ENCODE data around the gene KRT76. TPM values are rescaled to one million over a fixed set of nuclear protein-coding genes. Genes with fewer than 3 reads are reported as not detected.

KRT76 gene
- total RNA-seq, 4 donors from 2014 or later = not detected

DNA sequence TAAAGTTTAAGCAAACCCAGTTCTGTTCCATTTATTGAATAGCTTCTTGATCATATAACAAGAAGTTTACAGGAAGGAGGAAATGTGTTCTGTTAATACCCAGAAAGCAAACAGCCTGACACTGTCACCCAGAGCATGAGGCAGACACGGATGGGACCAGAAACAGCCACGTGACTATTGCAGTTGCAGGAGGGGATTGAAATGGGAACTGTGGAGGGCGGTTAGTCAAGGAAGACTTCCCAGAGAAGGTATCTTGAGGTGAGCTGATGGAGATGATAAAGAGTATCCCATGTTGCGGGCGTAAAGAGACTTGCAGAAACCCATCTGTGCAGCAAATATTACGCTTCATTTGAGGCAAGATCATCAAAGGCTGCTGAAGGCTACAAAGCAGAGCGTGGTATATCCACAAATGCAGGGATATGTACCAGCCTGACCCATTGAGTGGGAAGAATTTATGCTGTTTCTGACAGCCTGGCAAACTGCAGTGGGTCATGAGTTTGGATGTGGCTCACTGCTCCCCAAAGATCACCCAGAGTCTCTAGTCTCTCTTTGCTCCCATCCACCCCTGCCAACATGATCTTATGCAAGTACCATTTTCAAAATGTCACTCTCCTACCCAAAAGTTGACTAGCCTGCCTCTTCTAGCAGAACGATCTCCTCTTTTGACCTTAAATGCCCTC lies 20.7 kb downstream of the KRT76 start:
- H3K4me1 ChIP-seq = no peaks in the 10 kb centered on the region
- TF ChIP-seq POLR2A (IDR thresholded peaks at IDR 0.05) = no peak
- TF ChIP-seq, protein P1, sequence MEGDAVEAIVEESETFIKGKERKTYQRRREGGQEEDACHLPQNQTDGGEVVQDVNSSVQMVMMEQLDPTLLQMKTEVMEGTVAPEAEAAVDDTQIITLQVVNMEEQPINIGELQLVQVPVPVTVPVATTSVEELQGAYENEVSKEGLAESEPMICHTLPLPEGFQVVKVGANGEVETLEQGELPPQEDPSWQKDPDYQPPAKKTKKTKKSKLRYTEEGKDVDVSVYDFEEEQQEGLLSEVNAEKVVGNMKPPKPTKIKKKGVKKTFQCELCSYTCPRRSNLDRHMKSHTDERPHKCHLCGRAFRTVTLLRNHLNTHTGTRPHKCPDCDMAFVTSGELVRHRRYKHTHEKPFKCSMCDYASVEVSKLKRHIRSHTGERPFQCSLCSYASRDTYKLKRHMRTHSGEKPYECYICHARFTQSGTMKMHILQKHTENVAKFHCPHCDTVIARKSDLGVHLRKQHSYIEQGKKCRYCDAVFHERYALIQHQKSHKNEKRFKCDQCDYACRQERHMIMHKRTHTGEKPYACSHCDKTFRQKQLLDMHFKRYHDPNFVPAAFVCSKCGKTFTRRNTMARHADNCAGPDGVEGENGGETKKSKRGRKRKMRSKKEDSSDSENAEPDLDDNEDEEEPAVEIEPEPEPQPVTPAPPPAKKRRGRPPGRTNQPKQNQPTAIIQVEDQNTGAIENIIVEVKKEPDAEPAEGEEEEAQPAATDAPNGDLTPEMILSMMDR (IDR thresholded peaks at IDR 0.05 in 4 of 5, conservative IDR thresholded peaks at IDR 0.05 in 1 of 5) = no peak
- intact Hi-C loops (cut with DNase I; ENCODE audit: low total_unique reads) = no loop called here
- no peaks in the 10 kb centered on the region for H3K36me3 ChIP-seq
- H3K4me3 ChIP-seq = no peak overlapping the region
- DNase-seq = no peak
- H3K27ac ChIP-seq = no peak overlapping the region
- no peaks in the 10 kb centered on the region for H3K9me3 ChIP-seq
- in situ Hi-C loops (cut with MboI; ENCODE audit: low sequenced_read_pairs in 4 of 4) = no loop called here
- ATAC-seq = no peak
- H3K27me3 ChIP-seq = peaks cover 0 to 4% (median 0%) of the 10 kb centered on the region in 3 donors

DNA sequence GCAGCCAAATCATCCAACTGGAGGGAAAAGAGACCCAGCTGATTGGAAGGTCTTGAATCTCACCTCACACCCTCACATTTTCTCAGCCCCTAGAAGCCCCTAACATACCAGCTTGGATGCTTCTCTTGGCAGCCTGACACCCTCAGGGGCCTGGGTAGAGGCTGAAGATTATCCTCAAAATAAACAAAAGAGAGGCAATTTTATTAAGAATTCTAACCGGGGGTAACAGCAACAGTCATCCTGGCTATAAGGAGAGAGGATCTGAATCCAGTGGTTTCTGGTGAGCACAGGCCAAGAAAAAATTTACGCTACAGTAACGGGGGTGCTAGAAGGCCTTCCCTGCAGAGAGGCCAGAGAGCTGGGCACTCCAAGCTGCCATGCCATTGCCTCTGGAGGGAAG lies 21.6 kb downstream of the KRT76 start:
- H3K27me3 ChIP-seq = peaks cover 0 to under 1% (median 0%) of the 10 kb centered on the region in 3 donors
- in situ Hi-C loops (cut with MboI; ENCODE audit: low sequenced_read_pairs in 4 of 4) = no loop called here

DNA sequence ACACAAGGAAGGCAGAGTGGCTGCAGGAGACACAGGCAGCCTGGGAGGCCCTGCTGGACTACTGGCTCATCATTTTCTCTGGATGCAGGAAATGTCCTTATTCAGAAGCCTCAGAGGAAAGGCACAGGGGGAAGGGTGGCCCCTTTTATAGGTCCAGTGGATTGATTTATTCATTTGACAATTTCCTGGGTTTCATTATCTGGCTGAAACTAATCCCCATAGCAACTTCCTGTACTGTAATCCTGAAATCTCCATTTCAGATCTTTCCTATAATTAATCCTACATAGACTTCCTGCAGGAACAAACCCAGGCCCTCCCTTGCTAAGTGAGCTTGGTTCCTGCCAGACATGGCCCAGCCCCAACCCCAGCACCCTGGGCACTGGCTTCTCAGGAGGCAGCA lies 23.0 kb downstream of the KRT76 start:
- Histone ChIP-seq H3K4me3 (no peak overlapping the region), H3K27me3 (no peaks in the 10 kb centered on the region), H3K36me3 (no peaks in the 10 kb centered on the region), H3K4me1 (no peaks in the 10 kb centered on the region), H3K9me3 (no peaks in the 10 kb centered on the region), H3K27ac (no peak overlapping the region)
- intact Hi-C loops (cut with DNase I; ENCODE audit: low total_unique reads) = no loop called here
- in situ Hi-C loops (cut with MboI; ENCODE audit: low sequenced_read_pairs in 4 of 4) = no loop called here
- DNase-seq = no peak
- no peak for ATAC-seq
- TF ChIP-seq, protein P1 (IDR thresholded peaks at IDR 0.05 in 4 of 5, conservative IDR thresholded peaks at IDR 0.05 in 1 of 5) = no peak
- no peak for TF ChIP-seq POLR2A (IDR thresholded peaks at IDR 0.05)

More for the DNA sequence above, 21.6 kb downstream of the KRT76 start:
- H3K36me3 ChIP-seq = no peaks in the 10 kb centered on the region
- H3K27ac ChIP-seq = no peak overlapping the region
- H3K4me1 ChIP-seq = no peaks in the 10 kb centered on the region
- ATAC-seq (no peak), DNase-seq (no peak)
- H3K9me3 ChIP-seq = no peaks in the 10 kb centered on the region
- intact Hi-C loops (cut with DNase I; ENCODE audit: low total_unique reads) = no loop called here
- H3K4me3 ChIP-seq = no peak overlapping the region
- TF ChIP-seq, protein P1 (IDR thresholded peaks at IDR 0.05 in 4 of 5, conservative IDR thresholded peaks at IDR 0.05 in 1 of 5) = no peak
- no peak for TF ChIP-seq POLR2A (IDR thresholded peaks at IDR 0.05)

DNA sequence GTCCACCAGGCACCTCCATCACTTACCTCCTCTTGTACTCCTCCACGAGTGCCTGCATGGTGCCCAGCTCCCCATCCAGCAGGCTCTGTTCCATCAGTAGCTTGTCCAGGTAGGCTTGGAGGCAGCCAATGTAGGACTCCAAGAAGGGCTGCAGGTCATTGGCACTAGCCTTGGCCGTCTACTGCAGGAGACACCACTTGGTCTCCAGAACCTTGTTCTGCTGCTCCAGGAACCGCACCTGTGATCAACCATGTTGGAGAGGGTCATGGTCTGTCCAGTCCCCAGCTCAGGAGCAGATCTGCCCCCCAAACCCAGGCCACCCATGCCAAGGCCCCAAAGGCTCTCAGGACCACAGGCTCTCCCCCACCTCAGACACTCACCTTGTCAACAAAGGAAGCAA lies 23.9 kb downstream of the KRT76 start:
- H3K4me1 ChIP-seq = no peaks in the 10 kb centered on the region
- no peak overlapping the region for H3K4me3 ChIP-seq
- DNase-seq (no peak), ATAC-seq (no peak)
- TF ChIP-seq, protein P1 (IDR thresholded peaks at IDR 0.05 in 4 of 5, conservative IDR thresholded peaks at IDR 0.05 in 1 of 5) = no peak
- no peak for TF ChIP-seq POLR2A (IDR thresholded peaks at IDR 0.05)
- H3K9me3 ChIP-seq = no peaks in the 10 kb centered on the region
- no peaks in the 10 kb centered on the region for H3K36me3 ChIP-seq
- H3K27ac ChIP-seq = no peak overlapping the region
- in situ Hi-C loops (cut with MboI; ENCODE audit: low sequenced_read_pairs in 4 of 4) (no loop called here), intact Hi-C loops (cut with DNase I; ENCODE audit: low total_unique reads) (no loop called here)
- no peaks in the 10 kb centered on the region for H3K27me3 ChIP-seq

DNA sequence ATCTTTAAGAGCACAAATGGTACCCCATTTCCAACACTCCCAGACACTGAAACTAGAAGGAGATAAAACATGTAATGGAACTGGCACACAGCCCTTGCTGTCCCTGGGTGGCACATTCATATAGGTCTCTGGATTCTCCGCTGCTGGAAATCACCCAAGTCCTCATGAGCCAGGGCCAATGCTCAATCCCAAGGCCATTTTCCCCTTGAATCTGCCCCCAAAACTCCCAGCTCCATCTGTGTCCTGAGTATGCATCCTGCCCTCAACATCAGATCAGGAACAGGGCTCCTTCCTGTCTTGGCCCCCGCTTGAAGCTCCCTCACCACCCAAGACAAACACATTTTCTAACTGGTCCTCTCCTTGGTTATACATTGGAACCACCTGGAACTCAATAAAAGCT lies 24.6 kb downstream of the KRT76 start:
- Histone ChIP-seq H3K9me3 (no peaks in the 10 kb centered on the region), H3K4me1 (no peaks in the 10 kb centered on the region), H3K4me3 (no peak overlapping the region), H3K27me3 (no peaks in the 10 kb centered on the region), H3K36me3 (no peaks in the 10 kb centered on the region), H3K27ac (no peak overlapping the region)
- no peak for ATAC-seq
- DNase-seq = no peak
- TF ChIP-seq POLR2A (IDR thresholded peaks at IDR 0.05) = no peak
- TF ChIP-seq, protein P1 (IDR thresholded peaks at IDR 0.05 in 4 of 5, conservative IDR thresholded peaks at IDR 0.05 in 1 of 5) = no peak
- intact Hi-C loops (cut with DNase I; ENCODE audit: low total_unique reads) = no loop called here
- in situ Hi-C loops (cut with MboI; ENCODE audit: low sequenced_read_pairs in 4 of 4) = no loop called here

Measured in gastrocnemius medialis (tissue), 4 donors.